Measurements from ENCODE around the gene THNSL1.

GRCh38 chr10:25036381-25036780 is 20.0 kb downstream of the THNSL1 start:
- no peak for TF ChIP-seq POLR2A (IDR thresholded peaks at IDR 0.05; ENCODE audit: extremely low read depth, insufficient read length)
- TF ChIP-seq CTCF (IDR thresholded peaks at IDR 0.05; ENCODE audit: low read depth, low read length): no peak
- TF ChIP-seq MAX (IDR thresholded peaks at IDR 0.05; ENCODE audit: low read depth, low read length): no peak
